Transverse colon (tissue), 3 donors: ENCODE data around the gene PRKG1.

Experiments used
- POLR2A ChIP-seq: fragments of 450-650 bp; IDR thresholded peaks from one replicate; pipeline ENCODE4 v1.6.1; 2016; ENCODE audit warnings: antibody characterized with exemption, mild to moderate bottlenecking, moderate library complexity
- TF ChIP-seq, protein P1 (sequence below), 5 experiments: fragments of 200-600 bp in 3 of 5; fragments of 450-650 bp in 2 of 5; sonication (generic) in 3 of 5; IDR thresholded peaks; 1 replicate in 2 of 5; 2 replicates in 3 of 5; pipeline ENCODE4 v1.5.1; 2016 to 2017; ENCODE audit warnings: antibody characterized with exemption in 5 of 5, inconsistent platforms in 3 of 5, mild to moderate bottlenecking in 2 of 5, moderate library complexity in 1 of 5

DNA sequence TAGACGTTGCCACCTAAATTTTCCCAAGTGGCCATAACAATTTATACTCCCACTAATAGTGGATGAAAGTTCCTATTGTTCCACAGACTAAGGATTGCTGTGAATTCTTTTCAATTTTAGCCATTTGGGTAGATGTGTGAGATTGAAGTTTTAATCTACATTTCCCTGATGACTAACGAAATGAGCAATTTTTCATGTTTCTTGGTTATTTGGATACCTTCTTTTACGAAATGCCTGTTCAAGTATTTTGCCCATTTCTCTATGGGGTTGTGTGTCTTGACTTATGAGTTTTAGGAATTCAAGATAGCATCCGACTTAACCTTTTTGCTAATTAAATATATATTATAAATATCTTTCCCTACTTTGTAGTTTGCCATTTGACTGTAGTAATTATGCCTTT lies 16.4 kb upstream of the PRKG1 start:
- TF ChIP-seq, protein P1, sequence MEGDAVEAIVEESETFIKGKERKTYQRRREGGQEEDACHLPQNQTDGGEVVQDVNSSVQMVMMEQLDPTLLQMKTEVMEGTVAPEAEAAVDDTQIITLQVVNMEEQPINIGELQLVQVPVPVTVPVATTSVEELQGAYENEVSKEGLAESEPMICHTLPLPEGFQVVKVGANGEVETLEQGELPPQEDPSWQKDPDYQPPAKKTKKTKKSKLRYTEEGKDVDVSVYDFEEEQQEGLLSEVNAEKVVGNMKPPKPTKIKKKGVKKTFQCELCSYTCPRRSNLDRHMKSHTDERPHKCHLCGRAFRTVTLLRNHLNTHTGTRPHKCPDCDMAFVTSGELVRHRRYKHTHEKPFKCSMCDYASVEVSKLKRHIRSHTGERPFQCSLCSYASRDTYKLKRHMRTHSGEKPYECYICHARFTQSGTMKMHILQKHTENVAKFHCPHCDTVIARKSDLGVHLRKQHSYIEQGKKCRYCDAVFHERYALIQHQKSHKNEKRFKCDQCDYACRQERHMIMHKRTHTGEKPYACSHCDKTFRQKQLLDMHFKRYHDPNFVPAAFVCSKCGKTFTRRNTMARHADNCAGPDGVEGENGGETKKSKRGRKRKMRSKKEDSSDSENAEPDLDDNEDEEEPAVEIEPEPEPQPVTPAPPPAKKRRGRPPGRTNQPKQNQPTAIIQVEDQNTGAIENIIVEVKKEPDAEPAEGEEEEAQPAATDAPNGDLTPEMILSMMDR (IDR thresholded peaks at IDR 0.05) = no peak
- TF ChIP-seq POLR2A = no peak
